Body of pancreas (tissue), 4 donors: ENCODE data around the gene FHL1.
"Not testable (repeated sequence)": the region's sequence is repeated elsewhere in the genome, so short reads cannot be mapped to it uniquely, and the experiment has no call there.

Experiments used
- CTCF ChIP-seq, 7 experiments: fragments of 450-650 bp in 4 of 7; fragments of 200-600 bp in 3 of 7; sonication (generic) in 3 of 7; IDR thresholded peaks; one replicate each; pipeline ENCODE4 v1.5.1; 2016 to 2019; ENCODE audit warnings: antibody characterized with exemption in 7 of 7
- POLR2A ChIP-seq, 3 donors: fragments of 450-650 bp; IDR thresholded peaks; one replicate each; pipeline ENCODE4 v1.6.1; 2016; ENCODE audit warnings: antibody characterized with exemption in 3 of 3, mild to moderate bottlenecking in 2 of 3

- not testable (repeated sequence) for TF ChIP-seq POLR2A, CTCF (IDR thresholded peaks at IDR 0.05)
Measured at GRCh38 chrX:136108905-136109304, 38.4 kb upstream of the FHL1 start.
